K562 (cell line): ENCODE results near the gene ANKMY1. TPM values are rescaled to one million over a fixed set of nuclear protein-coding genes. Genes with fewer than 3 reads are reported as not detected.

Experiments used
- CHD4 ChIP-seq: fragments of 200-600 bp; sonication (generic); IDR thresholded peaks from 3 replicates; pipeline ENCODE4 v1.6.1; 2012; ENCODE audit warnings: low read depth, mild to moderate bottlenecking, mixed read lengths, low read length, inconsistent platforms; ENCODE audit not compliant: insufficient read depth, insufficient replicate concordance, poor library complexity, severe bottlenecking
- EGR1 ChIP-seq: fragments of 450-650 bp; conservative IDR thresholded peaks from 2 replicates; pipeline ENCODE4 v1.6.1; 2017; ENCODE audit warnings: mild to moderate bottlenecking
- GABPB1 ChIP-seq: sonication (generic); formaldehyde crosslinking; IDR thresholded peaks from 2 replicates; pipeline ENCODE4 v1.8.0; 2022; ENCODE audit warnings: mild to moderate bottlenecking, missing genetic modification reagents
- NFE2L1 ChIP-seq: fragments of 450-650 bp; IDR thresholded peaks from 2 replicates; pipeline ENCODE4 v1.6.1; 2016; ENCODE audit warnings: missing genetic modification characterization, low read depth, mild to moderate bottlenecking, missing compliant biosample characterization, moderate library complexity, borderline replicate concordance
- SRSF7 ChIP-seq: fragments of 200-400 bp; formaldehyde crosslinking; optimal IDR thresholded peaks from 2 replicates; pipeline ENCODE3; 2017; ENCODE audit warnings: mild to moderate bottlenecking, low read depth, low read length
- TAF1 ChIP-seq: IDR thresholded peaks from 2 replicates; pipeline ENCODE4 v1.6.1; 2011; ENCODE audit warnings: mild to moderate bottlenecking, low read length, moderate library complexity; ENCODE audit not compliant: insufficient read depth, control insufficient read depth, severe bottlenecking; ENCODE audit errors: extremely low read depth
- ZNF232 ChIP-seq: sonication (generic); formaldehyde crosslinking; IDR thresholded peaks from 2 replicates; pipeline ENCODE4 v1.8.0; 2022; ENCODE audit warnings: mild to moderate bottlenecking, missing genetic modification reagents
- ZNF589 ChIP-seq: fragments of 200-800 bp; sonication (Bioruptor generic); IDR thresholded peaks from 2 replicates; pipeline ENCODE4 v1.6.1; 2016; ENCODE audit warnings: low read depth, missing genetic modification characterization, missing compliant biosample characterization
- polyA plus RNA-seq, 8 experiments: library from polyadenylated mRNA; depleted of rRNA in 4 of 8; stranded (reverse) in 5 of 8; unstranded in 3 of 8; fragments of >200 nt; fragmentation: Nextera tagmentation in 2 of 8; fragmentation: Illumina TruSeq in 1 of 8; extraction: Ambion mirVana in 2 of 8; extraction: Trizol in 1 of 8; gene quantifications; 2 replicates each; pipeline versions ENCODE4 v1.2.1 to v1.2.3, GENCODE V29; 2011 to 2014; ENCODE audit warnings: inconsistent platforms in 1 of 8, missing spikeins in 1 of 8
- total RNA-seq, 7 experiments: library from RNA; depleted of rRNA in 6 of 7; stranded (reverse); fragments of >200 nt in 6 of 7; fragmentation: Illumina TruSeq in 2 of 7; extraction: Trizol in 2 of 7; gene quantifications; 2 replicates each; pipeline versions ENCODE4 v1.2.1 to v1.2.3, GENCODE V29; 2011 to 2021; ENCODE audit warnings: low replicate concordance in 1 of 7
- TF ChIP-seq, protein P1 (sequence below): fragments of 250-450 bp; sonication (Bioruptor Pico); IDR thresholded peaks from 2 replicates; pipeline ENCODE4 v1.9.0; 2021; ENCODE audit warnings: mild to moderate bottlenecking, inconsistent platforms
- TF ChIP-seq, protein P2 (sequence below): fragments of 250-450 bp; sonication (Bioruptor Pico); IDR thresholded peaks from 2 replicates; pipeline ENCODE4 v1.4.0; 2020; ENCODE audit warnings: mild to moderate bottlenecking, moderate library complexity

Gene ANKMY1
- total and polyA plus RNA-seq, 9 of the 15 experiments (the other 6 are each of a cell fraction or from before 2014, with no cell fraction given): 0.75 to 15.1 (median 11.7) TPM

DNA sequence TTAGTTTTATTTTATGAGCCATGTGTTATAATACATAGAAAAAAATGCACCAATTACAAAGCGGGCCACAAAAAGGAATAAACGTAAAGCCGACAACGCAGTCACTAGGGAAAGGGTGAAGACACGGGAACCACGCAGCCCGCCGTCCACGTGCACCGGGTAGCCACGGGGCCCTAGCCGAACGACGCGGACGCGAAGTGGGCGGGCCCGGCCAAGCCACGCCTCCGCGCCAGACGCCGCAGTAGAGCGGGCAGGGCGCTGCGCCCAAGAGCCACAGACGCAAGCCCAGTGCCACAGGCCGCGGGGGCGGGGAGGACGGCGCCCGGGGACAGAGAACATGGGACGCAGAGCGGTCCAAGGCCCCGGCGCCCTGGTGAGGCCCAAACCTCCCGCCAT is 2.3 kb upstream of the ANKMY1 start, which contains the start of gene DUSP28 (continued):
- TF ChIP-seq ZNF232 (CRISPR knock-in tag) (no peak), GABPB1 (CRISPR knock-in tag) (peak; percentile 24; the same call in 1 of the 2 replicates), TAF1 (peak; percentile 58), EGR1 (peak; percentile 83), SRSF7 (no peak), CHD4 (no peak), NFE2L1 (no peak), ZNF589 (CRISPR knock-in tag) (no peak)
- TF ChIP-seq, protein P1, sequence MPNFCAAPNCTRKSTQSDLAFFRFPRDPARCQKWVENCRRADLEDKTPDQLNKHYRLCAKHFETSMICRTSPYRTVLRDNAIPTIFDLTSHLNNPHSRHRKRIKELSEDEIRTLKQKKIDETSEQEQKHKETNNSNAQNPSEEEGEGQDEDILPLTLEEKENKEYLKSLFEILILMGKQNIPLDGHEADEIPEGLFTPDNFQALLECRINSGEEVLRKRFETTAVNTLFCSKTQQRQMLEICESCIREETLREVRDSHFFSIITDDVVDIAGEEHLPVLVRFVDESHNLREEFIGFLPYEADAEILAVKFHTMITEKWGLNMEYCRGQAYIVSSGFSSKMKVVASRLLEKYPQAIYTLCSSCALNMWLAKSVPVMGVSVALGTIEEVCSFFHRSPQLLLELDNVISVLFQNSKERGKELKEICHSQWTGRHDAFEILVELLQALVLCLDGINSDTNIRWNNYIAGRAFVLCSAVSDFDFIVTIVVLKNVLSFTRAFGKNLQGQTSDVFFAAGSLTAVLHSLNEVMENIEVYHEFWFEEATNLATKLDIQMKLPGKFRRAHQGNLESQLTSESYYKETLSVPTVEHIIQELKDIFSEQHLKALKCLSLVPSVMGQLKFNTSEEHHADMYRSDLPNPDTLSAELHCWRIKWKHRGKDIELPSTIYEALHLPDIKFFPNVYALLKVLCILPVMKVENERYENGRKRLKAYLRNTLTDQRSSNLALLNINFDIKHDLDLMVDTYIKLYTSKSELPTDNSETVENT: peak; percentile 70
- TF ChIP-seq, protein P2, sequence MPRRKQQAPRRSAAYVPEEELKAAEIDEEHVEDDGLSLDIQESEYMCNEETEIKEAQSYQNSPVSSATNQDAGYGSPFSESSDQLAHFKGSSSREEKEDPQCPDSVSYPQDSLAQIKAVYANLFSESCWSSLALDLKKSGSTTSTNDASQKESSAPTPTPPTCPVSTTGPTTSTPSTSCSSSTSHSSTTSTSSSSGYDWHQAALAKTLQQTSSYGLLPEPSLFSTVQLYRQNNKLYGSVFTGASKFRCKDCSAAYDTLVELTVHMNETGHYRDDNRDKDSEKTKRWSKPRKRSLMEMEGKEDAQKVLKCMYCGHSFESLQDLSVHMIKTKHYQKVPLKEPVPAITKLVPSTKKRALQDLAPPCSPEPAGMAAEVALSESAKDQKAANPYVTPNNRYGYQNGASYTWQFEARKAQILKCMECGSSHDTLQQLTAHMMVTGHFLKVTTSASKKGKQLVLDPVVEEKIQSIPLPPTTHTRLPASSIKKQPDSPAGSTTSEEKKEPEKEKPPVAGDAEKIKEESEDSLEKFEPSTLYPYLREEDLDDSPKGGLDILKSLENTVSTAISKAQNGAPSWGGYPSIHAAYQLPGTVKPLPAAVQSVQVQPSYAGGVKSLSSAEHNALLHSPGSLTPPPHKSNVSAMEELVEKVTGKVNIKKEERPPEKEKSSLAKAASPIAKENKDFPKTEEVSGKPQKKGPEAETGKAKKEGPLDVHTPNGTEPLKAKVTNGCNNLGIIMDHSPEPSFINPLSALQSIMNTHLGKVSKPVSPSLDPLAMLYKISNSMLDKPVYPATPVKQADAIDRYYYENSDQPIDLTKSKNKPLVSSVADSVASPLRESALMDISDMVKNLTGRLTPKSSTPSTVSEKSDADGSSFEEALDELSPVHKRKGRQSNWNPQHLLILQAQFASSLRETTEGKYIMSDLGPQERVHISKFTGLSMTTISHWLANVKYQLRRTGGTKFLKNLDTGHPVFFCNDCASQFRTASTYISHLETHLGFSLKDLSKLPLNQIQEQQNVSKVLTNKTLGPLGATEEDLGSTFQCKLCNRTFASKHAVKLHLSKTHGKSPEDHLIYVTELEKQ (CRISPR knock-in tag): no peak
